GM19463 (cell line): Measurements from ENCODE around the gene NFE2L1.
"Not testable (repeated sequence)": the region's sequence is repeated elsewhere in the genome, so short reads cannot be mapped to it uniquely, and the experiment has no call there.

ENCODE experiments used
- ATAC-seq: cut with Tn5 transposase; IDR thresholded peaks from one replicate; pipeline ENCODE4 v1.9.1; 2021; ENCODE audit warnings: mild to moderate bottlenecking, moderate library complexity; ENCODE audit not compliant: unreplicated experiment

Gene NFE2L1

DNA sequence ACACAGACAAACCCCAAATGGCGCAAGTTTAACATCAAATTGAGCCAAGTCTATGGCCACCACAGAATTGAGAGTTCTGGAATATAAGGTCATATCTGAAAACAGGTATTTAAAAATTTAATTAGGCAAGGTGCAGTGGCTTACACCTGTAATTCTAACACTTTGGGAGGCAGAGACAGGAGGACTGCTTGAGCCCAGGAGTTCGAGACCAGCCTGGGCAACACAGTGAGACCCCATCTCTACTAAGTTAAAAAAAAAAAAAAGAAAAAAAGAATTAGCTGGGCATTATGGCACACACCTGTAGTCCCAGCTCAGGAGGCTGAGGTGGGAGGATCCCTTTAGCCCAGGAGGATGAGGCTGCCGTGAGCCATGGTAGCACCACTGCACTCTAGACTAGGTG lies 19.1 kb downstream of the NFE2L1 start:
- no peak for ATAC-seq

DNA sequence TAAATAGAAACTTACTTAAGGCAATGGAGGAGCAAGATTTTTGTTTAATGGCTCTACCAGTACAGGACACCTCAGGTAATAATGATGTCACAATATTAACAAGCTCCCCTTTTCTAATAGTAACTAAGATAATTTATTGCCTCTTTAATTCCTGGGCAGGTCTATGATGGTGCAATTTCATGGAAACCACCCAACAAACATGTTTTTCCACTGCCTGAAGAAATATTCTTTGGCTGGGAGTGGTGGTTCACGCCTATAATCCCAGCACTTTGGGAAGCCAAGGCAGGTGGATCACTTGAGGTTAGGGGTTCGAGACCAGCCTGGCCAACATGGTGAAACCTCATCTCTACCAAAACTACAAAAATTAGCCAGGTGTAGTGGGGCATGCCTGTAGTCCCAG lies 19.6 kb downstream of the NFE2L1 start:
- not testable (repeated sequence) for ATAC-seq

DNA sequence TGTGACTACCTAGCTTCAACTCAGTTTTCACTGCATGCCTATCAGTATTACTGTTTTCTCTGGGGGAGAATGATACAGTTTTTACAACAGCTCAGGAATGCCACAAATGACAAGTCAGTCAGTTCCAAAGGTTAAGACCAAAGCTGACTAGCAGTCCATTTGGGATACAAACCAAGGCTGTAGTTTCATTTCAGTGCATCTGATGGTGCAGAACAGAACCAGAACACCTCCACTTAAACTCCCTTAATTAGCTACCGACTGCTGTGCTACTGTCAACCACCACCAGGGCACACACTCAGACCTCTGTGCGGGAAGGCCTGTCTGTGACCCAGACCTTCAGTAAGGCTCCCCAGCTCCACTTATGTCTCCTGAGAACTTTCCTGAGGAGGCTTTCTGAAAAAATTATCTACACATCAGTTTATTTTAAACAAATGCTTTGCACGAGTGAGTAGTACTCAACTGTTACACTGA lies 20.4 kb downstream of the NFE2L1 start:
- no peak for ATAC-seq

DNA sequence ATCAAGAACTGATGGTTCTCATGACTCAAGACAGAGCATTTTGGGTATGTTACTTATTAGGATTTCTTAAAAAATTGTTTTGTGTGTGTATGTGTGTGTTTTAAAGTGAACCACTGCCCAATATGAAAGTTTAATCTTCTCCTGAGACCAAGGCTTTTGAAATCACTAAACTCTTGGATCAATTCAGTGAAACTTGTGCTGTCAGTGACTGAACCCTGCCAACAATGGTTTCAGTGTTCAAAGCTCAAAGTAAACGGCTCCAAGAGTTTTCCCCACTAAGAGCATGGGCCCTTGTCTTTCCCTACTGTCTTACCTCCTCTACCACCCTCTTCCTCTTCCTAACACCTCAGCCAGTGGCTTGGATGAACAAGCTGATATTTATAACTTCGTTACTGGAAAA lies 22.0 kb downstream of the NFE2L1 start:
- ATAC-seq: no peak

DNA sequence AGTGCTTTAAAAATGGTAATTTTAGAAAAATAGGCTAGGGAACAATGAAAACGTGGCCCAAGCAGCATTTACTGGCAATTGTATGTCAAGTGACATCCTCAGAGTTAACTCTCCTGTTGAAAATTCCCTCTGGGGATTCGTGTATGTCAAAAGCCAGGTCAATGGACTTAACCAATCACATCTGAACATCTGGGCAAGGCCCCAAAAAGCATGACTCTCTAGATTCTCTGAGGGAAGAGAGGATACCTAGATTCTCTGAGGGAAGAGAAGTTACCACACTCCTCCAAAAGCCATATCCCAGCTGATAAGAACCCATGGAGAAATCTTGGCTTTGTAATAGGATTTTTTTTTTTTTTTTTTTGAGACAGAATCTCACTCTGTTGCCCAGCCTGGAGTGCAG lies 23.5 kb downstream of the NFE2L1 start:
- no peak for ATAC-seq

DNA sequence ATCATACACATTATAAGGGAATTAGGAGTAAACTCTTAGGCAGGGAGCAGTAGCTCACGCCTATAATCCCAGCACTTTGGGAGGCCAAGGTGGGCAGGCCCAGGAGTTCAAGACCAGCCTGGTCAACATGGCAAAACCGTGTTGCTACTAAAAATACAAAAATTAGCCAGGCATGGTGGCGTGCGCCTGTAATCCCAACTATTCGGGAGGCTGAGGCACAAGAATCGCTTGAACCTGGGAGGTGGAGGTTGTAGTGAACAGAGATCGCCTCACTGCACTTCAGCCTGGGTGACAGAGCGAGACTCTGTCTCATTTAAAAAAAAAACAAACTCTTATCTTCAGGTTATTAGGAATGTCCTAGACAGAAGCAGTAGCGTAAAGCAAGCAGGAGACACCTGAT lies 24.7 kb downstream of the NFE2L1 start:
- not testable (repeated sequence) for ATAC-seq

DNA sequence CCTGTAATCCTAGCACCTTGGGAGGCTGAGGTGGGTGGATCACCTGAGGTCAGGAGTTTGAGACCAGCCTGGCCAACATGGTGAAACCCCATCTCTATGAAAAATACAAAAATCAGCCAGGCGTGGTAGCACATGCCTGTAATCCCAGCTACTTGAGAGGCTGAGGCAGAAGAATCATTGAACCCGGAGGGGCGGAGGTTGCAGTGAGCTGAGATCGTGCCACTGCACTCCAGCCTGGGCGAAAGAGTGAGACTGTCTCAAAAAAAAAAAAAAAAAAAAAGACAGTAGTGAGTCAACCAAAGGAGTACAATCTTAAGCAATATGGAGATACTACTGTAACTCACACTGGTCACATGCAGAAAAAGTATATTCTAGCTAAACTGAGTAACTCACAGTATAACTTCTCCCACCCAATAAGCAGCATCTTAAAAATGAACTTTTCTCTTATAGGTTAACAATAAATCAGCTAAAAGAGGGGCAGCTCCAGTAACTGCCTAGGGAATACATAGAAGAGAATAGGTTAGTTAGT lies 25.5 kb downstream of the NFE2L1 start:
- not testable (repeated sequence) for ATAC-seq

DNA sequence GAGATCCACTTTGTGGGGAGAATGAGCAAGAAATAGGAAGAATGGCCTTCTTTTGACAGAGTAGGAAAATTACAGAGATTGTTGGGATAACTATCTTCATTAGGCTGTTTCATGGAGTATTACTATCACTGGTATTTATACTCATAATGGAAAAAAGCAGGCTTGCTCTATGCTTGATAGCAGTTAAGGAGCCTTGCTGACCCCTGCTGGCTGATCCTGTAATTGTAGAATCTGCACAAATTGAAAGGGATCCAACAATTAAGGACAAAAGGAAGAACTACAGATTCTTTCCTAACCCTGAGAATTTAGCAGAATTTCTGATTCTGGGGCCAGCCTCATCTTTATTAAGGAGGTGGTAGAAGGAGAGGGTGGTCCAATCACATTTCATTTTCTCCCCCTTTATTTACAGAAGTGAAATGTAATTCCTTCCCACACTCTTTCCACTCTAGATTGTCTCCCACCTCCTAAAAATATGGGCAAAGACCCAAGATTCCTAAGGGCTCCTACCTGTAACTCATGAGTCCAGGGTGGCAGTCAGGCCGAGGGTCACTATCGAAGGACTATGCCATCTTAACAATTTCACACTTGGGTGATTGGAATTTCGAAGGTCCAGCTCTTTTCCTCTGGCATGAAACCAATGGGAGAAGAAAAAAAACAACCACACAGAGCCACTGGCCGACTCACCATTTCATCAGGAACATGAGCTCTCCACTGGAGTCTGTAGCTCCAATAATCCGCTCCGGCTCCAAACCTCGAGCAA lies 26.3 kb downstream of the NFE2L1 start:
- ATAC-seq: no peak

DNA sequence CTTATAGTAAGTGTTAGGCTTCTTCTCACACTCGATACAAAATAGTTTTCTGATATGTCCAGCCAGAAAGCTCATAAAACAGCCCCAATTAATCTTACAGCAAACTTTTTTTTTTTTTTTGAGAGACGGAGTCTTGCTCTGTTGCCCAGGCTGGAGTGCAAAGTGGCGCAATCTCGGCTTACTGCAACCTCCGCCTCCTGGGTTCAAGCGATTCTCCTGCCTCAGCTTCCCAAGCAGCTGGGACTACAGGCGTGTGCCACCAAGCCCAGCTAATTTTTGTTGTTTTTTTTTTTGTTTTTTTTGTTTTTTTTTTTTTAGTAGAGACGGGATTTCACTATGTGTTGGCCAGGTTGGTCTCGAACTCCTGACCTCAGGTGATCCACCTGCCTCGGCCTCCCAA lies 29.0 kb downstream of the NFE2L1 start:
- not testable (repeated sequence) for ATAC-seq

DNA sequence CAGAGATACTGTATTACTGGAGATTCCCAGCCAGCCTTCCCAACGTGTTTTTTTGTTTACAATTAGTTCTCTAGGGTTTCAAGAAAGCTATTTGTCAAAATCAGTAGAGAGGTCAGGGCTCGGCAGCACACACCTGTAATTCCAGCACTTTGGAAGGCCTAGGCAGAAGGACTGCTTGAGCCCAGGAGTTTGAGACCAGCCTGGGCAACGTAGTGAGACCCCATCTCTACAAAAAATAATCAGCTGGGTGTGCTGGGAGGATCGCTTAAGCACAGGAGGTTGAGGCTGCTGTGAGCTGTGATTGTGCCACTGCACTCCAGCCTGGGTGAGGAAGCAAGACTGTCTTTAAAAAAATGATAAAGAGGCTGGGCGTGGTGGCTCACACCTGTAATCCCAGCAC lies 33.7 kb downstream of the NFE2L1 start:
- no peak for ATAC-seq

DNA sequence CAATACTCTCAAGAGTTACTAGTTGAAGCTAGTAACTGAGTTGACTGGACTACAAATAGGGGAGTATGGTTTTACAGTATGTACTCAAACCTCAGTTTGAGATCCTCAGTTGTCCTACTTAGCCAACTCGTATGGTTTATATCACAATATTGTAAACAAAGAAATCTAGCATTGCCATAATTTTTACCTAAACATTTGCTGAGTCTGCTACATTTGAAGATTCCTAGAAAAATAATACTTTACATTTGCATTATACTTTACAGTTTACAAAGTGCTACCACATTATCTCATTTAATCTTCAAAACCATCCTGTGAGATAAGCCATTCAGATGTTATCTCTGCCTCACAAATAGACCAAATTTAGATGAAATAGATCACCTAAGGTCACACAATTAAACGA lies 36.8 kb downstream of the NFE2L1 start:
- no peak for ATAC-seq

DNA sequence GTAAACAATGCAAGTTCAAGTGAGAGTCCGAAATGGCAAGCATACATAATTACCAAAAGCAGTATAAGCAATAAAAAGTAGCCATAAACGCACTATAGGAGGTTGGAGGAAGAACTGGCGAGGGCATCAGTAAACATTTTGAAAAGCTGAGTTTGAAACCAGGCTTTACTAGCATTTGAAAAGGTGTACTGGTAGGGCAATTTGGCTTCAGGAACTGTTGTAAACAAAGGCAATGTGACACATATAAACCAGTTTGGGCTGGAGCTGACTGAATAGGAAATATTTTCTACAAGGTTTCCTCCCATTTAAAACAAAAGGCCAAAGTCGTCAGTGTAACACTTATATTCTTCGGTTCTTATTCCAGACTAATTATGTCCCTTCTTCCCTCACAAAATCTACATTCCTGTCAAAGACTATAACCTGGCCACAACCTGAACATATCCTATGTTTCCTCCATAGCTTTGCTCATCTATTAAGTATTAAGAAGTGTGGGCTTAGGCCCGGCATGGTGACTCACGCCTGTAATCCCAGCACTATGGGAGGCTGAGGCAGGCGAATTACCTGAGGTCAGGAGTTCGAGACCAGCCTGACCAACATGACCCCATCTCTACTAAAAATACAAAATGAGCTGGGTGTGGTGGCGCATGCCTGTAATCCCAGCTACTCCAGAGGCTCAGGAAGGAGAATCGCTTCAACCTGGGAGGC lies 45.3 kb downstream of the NFE2L1 start:
- no peak for ATAC-seq

DNA sequence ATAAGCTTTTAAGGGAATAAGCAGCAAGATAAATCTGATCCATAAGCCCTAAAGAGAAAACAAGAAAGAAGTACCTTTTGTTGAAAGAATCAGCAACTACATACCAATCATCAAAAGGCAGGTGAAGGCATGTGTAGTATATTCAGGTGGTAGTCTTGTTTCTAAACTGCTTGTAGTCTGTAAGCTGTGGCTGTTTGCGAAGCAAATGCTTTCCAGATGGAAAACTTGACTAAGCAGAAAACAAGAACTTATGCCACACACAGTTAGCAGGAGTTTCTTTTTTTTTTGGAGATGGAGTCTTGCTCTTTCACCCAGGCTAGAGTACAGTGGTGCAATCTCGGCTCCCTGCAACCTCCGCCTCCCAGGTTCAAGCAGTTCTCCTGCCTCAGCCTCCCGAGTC lies 47.5 kb downstream of the NFE2L1 start:
- no peak for ATAC-seq

DNA sequence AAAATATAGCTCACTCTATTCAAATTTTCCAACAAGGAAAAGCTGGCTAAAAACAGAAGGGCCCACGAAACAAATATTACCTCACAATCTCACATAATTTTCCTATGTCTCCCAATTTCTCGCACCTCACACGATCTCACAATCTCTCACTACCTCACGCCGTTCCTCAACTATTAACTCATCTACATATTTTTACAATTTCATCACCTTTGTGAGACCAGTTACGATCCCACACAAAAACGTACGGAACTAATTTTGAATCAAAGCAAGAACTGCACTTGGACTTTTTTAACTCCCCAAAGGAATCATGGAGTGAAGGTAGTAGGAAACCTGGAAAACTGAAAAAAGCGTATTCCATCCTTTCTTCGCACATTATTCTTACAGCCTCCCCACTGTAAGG lies 52.0 kb downstream of the NFE2L1 start:
- no peak for ATAC-seq

DNA sequence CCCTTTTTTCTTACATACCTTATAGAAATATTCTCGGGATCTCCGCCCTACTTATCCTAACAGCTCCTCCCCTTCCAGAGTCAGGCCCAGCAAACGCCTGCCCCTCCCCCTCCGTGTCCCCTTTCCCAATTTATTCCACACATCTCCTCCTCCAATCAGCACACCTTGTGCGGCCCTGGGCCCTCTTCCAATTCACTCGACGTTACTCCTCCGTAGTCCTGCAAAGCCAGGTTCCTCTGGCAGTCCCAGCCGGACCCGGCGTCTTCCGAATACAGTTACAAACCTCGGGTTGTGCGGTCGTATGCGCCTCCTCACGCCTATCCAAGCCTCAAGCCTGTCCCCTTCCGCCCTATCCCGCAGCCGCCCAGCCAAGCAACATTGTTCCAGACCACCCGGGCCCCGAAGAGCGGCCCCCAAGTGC lies 52.4 kb downstream of the NFE2L1 start:
- ATAC-seq: no peak

DNA sequence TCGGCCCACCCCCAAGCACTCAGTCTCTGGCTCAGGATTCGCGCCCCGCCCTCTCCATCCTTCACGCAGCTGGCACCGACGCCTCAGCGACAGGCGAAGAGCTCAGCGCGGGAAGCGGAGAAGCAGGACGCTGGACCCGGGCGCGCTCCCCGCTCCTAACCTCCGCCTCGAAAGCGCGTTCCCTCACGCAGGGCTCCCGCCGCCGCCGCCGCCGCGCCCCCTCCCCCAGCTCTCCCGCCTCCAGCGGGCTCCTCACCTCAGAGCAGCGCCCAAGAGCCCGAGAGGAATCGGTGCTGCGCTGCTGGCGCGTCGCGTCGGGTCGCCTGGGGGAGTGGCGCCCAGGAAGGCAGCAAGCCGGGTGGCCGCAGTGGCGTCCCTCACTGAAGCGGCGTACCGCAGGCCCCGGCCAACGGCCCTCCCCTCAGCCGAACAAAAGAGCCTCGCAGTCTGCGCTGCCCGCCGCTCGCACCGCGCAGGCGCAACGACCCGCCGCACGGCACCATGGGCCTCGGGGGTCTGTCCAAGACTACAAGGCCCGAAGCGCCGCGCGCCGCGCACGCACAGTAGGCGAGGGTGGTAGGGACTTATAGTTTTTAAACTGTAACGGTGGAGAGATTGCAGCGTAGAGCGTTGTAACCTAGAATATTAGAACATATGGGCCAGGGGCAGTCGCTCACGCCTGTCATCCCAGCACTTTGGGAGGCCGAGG lies 53.0 kb downstream of the NFE2L1 start, which contains the start of gene CBX1:
CBX1 (minus strand) TSS at position 467 of the 709 bp plus-strand sequence. CDS start 24,474 bp downstream, outside the sequence.
- peak; percentile 90 for ATAC-seq

DNA sequence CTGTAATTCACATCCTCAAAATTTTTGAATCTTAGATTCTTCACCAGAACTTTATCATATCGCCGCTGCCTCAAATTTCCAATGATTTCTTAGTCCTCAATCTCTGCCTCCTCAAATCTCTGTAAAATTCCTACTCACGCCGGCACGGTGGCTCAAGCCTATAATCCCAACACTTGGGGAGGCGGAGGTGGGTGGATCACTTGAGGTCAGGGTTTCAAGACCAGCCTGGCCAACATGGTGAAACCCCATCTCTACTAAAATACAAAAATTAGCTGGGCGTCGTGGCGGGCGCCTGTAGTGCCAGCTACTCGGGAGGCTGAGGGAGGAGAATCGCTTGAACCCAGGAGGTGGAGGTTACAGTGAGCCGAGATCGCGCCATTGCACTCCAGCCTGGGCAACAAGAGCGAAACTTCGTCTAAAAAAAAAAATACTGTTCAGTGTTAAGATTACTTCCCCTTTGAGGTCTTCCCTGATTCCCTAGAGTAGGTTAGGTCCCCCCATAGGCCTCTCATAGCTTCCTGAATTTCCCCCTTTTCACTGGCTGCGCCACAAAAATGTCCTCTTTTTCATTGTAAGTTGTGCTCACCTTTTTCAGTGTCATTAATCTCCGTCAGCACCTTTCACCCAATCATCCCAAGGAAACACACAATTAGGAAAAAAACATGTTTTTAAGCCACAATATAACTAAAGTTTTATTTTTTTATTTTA lies 54.0 kb downstream of the NFE2L1 start:
- no peak for ATAC-seq

DNA sequence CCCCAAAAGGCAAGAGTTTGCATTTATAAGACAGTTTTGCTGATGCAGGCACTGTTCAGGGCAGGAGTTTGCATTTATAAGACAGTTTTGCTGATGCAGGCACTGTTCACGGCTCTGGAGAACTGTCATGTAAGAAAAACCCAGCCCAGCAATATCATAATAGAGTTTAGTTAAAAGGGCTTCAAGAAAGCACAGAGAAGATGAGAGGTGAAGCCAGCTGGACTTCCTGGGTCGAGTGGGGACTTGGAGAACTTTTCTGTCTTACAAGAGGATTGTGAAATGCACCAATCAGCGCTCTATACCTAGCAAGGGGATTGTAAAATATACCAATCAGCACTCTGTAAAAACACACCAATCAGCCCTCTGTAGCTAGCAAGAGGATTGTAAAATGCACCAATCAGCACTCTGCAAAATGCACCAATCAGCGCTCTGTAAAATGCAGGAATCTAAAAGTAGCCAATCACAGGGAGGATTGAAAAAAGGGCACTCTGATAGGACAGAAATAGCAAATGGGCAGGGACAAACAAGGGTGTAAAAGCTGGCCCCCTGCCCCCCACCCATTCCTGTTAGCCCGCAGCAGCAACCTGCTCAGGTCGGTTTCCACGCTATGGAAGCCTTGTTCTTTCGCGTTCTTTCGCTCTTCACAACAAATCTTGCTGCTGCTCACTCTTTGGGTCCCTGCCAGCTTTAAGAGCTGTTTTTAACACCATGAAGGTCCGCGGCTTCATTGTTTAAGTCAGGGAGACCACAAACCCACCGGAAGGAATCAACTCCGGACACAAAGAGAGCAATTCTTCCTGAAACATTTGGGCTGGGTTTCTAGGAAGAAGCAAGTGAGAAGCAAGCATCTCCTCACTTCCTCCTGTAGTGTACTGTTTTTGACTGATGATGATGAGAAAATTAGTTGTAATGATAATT lies 54.9 kb downstream of the NFE2L1 start:
- ATAC-seq: no peak

DNA sequence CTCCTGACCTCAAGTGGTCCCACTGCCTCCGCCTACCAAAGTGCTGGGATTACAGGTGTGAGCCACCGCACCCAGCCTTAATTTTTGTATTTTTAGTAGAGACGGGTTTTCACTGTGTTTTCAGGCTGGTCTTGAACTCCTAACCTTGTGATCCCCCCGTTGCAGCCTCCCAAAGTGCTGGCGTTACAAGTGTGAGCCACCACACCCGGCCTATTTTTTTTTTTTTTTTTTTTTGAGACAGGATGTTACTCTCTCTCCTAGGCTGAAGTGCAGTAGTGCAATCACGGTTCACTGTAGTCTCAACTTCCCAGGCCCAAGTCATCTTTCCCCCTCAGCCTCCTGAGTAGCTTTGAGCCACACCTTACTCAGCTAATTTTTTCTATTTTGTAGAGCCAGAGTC lies 56.3 kb downstream of the NFE2L1 start:
- no peak for ATAC-seq

DNA sequence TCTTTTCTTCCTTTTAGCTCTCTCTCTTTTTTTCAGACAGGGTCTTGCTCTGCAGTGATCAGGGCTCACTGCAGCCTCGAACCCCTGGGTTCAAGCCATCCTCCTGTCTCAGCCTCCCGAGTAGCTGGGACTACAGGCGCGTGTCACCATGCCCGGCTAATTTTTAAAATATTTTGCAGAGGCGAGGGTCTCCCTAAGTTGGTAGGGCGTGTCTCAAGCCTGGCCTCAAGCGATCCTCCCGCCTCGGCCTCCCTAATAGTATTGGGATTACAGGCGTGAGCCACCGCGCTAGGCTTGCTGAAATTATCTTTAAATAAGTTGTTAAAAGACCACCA lies 58.6 kb downstream of the NFE2L1 start:
- ATAC-seq: no peak
